Stomach (tissue), 4 donors: ENCODE measurements around the gene RRP12.

ENCODE experiments used
- CTCF ChIP-seq, 7 experiments: fragments of 450-650 bp in 4 of 7; fragments of 200-600 bp in 3 of 7; sonication (generic) in 3 of 7; IDR thresholded peaks; one replicate each; pipeline ENCODE4 v1.5.1; 2016 to 2019; ENCODE audit warnings: antibody characterized with exemption in 7 of 7, control low read depth in 2 of 7, mild to moderate bottlenecking in 1 of 7
- POLR2A ChIP-seq, 4 donors: fragments of 450-650 bp; IDR thresholded peaks; one replicate each; pipeline ENCODE4 v1.6.1; 2016; ENCODE audit warnings: antibody characterized with exemption in 4 of 4, control low read depth in 2 of 4, mild to moderate bottlenecking in 1 of 4, moderate library complexity in 1 of 4

GRCh38 chr10:97450828-97451227 lies 49.7 kb upstream of the RRP12 start:
- TF ChIP-seq CTCF (IDR thresholded peaks at IDR 0.05) (no peak), POLR2A (IDR thresholded peaks at IDR 0.05) (no peak)
